Activated naive CD4-positive, alpha-beta T cell treated with Interleukin-2 at 50 U/mL for 16 hours (primary cell): ENCODE measurements around the gene PIGN.

ENCODE experiments used
- DNase-seq: peaks from one replicate; pipeline ENCODE4 v3.0.0-alpha.2; 2020

The PIGN gene

DNA sequence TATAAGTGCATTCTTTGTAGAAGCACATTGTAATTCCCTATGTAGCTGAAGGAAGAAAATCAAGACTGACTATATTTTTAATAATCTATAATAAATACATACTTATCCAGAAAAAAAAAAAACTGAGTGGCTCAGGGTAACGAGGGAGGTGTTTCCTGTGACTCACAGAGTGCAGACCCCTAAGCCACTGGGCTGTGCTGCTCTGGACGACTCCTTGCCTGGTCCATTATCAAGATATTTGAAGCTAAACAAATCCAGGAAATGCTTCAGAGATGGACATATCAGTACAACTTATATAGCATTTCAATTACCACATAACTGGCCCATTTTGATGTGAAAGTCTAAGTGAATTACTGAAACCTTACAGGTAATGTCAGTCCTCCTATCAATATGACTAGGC is 80.6 kb downstream of the PIGN start:
- DNase-seq: no peak

DNA sequence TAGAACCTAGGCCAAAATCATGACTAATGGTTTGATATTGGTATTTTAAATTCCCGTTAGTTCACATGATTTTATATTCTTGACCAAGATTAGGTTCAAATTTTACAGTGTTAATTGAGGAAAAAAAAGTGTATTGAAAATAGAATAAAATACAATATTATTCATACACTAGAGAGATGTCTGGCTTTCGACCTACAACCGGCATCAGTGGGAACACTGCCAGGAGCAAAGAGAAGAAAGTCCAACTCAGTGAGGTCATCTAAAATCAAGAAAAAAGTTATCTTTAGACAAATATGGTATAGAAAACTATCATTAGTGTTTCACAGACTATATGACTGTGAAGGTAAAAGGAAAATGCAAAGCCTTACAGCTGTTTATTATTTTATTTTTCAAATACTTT is 81.5 kb downstream of the PIGN start:
- no peak for DNase-seq

DNA sequence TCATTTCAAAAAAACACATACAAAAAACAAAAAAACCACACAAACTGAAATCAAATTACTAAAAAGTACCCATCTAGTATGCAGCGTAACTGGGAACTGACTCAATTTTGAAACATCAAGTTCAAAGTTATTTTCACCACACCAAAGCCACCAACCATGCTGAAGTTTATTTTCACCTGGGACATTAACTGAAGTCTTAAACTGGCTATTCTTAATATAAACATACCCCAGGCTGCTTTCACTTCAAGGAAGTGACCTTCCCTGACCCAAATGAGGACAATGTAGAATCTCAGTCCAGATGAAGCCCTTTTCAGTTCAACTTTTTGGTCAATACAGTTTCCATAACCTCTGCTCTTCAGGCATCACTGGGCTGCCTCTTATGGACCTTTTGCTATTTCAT is 84.6 kb downstream of the PIGN start:
- no peak for DNase-seq

DNA sequence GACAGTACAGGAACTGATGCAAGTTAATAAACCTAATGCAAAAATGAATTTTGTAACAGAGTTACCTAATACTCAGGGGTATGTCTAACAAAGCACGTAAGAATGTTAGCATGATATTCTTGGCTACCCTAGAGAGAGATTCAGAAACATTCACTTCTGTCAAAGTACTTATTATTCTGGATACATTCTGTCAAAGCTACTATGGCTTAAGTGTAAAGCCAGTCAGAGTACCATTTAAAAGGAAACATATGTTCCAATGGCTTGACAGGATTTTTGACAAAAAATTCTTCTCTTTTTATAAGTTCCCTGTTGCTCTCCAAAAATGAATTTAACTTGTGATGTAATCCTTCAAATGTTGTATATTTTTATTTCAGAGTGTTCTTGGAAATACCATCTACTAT is 85.5 kb downstream of the PIGN start:
- DNase-seq: no peak

DNA sequence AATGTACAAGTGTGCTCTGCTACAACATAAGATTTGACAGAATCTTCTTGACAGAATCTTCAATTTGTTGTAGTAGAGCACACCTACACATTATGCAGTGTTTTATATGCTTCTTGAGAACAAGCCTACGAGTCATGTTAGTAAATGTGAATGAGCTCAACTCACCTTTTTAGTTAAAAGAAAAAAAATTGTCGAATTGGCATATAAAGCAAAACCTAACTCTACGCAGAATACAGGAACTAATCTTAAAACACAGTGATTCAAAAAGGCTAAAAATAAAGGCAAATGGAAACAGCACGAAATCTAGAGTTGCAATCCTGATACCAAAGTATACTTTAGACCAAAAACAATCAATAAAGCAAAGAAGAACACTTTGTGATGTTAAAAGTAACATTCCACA is 87.9 kb downstream of the PIGN start:
- no peak for DNase-seq

DNA sequence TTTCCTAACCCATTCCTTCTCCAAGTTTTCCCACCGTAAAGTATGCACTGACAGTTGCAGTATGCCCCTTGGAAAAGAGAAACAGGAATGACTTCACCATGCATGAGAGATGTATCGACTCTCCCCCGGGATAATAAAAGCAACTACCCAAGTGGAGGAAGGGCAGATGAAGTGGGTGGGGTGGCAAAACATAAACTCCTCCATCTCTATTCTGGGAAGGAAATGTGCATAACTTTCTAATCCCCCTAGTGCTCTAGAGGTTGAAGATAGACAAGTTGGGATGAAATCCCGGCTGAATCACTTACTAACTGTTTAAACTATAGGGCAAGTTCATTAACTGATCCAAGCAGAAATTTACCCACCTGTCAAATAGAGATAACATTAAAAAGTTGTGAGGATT is 89.2 kb downstream of the PIGN start:
- no peak for DNase-seq

DNA sequence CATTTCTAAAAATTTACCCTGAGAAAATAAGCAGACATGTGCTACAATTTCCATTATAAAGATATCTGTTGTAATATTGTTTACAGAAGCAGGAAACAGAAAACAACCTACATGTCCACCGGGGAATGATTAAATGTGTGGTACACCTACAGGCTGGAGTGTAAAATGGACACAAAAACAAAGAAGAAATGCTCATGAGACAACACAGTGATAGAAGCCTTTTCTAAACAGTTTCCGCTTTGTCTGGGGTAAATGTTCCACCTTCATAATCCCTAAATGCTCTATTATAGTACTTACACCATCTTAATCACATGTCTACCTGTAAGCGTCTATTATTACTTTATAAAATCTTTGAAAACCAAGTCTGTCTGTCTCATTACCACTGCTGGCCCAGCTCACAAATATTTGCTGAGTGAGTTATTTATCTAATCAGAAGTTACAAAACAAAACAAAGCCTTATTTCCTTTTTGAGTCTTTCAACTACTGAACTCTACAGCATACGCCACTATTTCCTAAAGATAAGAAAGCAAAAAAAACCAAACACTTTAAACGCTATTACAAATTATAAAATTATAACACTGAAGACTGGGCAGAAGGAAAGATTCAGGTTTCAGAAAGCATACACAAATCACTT is 95.3 kb downstream of the PIGN start:
- no peak for DNase-seq

DNA sequence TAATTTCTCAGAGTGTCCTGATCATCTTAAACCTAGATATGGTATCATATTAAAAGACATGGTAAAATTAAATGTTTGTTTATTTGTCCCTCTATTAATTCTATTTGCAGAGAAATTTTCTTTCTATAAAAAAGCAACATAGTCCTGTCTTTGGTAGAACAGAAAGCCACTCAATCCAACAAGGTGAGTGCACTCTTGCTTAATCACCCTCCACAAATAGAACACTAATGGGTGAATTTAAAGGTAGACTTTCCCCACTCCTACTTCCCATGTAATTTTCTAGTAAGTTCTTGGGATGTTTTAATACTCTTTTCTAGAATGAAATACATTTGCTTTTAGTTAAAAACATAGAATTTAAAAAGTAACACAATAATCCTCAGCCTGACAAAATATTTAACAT is 97.7 kb downstream of the PIGN start:
- DNase-seq: no peak

DNA sequence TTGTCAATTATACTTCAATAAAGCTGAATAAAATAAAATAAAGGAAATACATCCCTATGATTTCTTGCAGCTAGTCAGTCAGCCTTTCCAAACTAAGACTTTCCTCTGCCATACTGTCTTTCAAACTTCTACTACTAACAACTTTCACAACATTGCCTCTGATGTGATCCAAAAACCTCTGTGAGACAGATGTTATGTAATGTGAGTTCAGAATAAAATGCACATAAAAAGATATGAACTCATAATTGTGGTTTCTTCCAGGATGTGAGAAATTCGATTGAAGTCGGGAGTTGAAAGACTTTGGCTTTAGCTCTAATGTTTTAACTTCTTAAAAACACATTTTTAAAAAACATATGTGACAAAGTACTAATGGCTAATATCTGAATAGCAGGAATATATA is 98.7 kb downstream of the PIGN start:
- DNase-seq: no peak

DNA sequence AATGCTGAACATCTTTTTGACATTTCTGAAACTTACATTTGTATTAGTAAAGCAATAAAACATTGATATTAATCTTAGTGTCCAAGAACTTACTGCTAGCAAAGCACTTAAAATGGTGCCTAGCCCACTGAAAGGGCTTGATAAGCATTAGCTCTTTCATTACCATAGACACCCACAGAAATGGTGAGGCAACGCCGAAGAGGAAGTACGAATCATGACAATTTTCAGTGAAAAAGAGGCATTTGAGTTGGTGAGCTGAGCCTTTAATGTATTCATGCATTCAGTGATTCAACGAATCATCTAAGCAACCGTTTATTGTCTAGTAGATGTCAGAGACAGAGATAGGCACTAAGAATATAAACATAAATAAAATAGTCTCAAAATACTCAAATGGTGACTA is 101.1 kb downstream of the PIGN start:
- no peak for DNase-seq

DNA sequence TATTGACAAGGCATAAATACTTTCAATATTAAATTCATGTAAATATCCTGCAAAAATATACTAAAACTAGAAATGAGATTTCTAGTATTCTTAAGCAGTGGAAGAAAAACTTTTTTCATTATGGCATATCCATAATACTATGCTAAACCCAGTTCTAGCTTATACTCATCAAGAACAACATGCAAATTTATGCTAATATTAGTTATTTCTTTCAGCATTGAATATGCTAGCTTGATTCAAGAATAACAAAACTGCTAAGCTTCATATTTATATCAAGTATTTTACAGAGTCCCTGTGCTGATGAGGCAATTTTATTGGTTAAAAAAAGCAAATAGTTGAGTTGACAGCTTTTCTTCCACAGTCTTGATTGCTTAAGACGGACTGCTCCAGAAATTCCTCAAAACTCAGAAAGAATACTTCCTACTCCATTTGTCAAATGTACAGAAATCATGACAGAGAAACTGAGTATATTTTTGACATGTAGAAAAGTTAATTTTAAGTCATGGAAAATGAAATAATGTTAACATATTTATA is 105.0 kb downstream of the PIGN start:
- no peak for DNase-seq

DNA sequence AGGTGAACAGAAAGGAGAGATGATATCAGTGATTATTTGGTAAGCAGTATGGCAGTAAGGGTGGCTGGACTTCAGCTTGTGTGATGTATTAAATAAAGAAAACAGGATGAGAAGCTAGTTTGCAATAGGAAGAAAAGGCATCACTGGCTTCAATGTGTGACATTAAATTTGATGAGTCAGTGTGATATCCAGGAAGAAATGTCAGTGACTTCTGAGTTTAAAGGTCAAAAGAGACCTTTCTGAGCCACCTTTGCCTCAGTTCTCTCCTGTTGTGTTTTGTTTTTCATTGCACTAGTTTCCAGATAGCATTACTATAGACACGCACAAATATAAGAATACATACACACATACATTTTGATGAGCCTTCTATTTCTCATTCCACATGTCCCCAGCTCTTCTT is 105.6 kb downstream of the PIGN start:
- no peak for DNase-seq

DNA sequence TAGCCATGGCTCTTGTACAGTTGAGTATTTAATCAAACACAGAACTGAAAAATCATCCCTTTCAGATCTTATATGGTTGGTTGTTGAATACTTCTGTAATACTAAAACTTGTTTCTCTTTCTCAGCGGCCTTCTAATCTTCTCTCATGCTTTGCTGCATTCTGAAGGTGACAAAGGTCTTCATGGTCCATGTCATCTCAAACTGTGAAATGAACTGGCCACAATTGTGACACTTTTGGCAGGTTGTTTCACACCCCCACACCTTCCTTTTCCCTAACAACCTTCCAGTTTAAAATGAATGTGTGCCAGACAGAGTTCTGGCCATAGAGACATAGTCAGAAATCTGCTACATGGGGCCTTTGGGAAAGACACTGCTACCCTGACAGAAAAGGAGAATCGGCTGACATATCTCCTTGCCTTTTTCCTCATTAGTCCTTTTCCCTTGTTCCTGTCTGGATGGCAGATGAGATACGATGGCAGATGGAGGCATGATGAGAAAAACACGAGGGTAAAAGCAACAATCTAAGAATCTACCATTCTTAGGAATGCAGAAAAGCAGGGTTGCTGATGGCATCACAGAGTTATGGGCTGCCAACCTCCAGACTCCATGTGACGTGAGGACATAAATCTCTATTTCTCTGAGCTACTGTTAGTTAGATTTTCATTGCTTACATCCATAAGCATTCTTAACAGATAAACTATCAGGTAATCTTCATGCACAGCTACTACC is 106.5 kb downstream of the PIGN start:
- no peak for DNase-seq

DNA sequence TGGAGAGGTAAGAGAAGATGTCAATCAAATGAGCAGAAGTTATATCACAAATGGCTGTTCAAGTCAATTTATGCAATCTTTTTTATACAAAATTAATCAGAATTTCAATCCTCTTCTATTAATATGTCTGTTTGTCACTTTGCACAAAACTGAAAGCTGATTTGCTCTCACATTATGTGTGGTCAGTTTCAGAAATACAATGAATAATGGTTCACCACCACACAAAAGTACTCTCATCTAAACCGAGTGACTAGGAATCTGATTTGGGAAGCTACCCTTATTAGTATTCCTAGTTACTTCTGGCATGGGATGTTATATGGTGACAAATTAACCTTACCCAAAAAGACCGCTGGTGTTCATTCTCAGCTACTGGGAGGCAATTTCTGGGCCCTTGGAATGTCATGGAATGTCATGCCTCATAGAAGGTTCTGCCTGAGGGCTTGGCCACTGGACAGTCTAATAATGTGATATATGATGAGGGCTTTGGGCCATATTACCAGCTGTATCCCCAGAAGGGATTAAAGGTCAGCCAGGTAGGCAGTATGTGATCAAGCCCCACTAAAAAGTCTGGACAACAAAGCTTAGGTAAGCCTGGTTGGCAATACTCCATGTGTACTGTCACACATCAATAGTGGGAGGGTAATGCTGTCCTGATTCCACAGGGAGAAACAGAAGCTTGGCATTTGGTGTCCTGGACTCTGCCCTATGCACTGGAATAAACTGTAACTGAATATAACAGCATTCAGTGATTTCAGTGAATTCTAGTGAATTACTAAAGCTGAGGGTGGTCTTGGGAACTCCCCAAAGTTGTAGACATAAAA is 113.2 kb downstream of the PIGN start:
- no peak for DNase-seq

DNA sequence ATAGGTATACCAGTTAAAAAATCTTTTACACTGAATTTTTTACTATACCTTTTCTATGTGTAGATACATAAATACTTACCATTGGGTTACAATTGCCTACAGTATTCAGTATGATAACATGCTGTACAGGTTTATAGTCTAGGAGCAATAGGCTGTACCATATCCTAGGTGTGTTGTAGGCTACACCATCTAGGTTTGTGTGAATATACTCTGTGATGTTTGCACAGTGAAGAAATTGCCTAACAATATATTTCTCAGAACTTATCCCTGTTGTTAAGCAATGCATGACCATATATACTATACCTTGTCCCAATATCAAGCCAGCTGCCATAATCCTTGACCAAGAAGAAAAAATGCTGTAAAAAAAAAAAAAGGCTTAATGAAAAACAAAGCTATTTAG is 114.5 kb downstream of the PIGN start:
- no peak for DNase-seq

DNA sequence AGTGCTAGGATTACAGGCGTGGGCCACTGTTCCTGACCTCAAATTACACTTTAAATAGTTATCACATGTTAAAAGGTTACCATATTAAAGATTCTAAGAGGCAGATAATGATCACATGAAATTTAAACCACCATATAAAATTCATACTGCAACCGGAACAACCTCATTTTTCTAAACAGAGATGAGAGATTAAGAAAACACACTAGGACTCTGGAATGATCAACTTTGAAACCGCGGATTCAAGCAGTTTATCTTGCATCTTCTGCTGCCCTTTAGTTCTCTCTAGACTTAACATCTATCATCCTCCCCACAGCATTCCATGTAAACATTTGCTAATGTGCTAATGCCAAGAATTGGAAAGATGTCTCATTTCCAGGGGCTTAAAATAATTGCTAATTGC is 115.8 kb downstream of the PIGN start:
- DNase-seq: no peak

DNA sequence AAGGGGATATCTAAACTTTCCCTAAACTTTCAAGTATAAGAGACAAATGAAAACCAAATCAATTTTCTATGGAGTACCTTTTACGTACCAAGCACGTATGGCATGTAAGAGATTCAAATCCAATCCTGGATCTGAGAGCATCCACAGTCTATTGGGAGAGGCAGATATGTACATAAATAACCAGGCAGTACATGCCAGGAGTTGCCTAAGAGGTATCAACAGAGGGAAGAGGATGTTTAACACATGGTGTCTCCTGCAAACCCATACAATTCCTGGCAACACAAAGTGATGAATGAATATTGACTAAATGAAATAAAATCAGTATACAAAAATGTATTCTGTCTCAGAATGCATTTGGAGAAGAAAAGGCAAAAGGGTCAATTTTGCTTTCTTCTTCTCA is 116.6 kb downstream of the PIGN start:
- DNase-seq: no peak

DNA sequence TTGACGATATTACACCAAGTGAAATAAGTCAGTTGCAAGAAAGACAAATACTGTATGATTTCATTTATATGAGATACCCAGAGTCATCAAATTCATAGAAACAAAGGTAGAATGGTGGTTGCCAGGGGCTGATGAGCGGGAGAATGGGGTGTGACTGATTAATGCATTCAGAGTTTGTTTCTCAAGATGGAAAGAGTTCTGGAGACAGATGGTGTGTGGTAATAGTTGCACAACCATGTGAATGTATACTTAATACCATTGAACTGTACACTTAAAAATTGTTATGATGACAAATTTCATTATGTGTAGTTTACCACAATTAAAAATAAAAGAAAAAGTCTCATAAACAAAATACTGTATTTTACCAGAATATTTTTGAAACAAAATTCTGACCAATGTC is 117.3 kb downstream of the PIGN start:
- no peak for DNase-seq

DNA sequence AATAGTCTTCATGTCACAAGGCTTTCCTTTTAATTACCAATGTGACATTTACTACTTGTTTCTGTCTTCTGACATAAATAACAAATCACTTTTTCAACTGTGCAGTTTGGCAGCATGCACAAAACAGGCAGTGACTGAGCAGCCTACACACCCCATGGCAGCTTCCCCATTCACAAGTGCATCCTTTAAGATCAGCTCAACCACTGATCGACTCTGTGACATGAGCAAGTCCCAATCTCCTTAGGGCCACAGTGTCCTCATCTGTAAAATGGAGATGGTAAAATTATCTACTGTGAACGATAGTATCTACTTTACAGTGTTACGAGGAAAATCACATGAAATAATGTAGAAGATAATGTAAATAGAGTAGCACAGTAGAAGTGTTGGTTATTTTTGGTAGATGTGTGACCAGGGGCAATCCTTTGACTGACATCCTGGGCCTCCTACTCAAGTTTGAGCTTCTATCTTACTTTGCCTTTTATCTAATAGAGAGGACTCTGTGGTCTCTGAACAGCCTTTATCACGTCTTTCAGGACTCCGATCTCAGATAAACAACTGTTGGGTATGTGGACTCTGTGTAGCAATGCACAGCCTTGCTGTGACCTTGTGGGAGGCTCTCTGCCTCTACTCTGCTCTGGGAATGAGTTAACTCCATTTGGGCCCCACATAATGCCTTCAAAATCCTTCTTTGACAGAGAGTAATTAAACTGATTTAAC is 120.6 kb downstream of the PIGN start:
- DNase-seq: no peak

DNA sequence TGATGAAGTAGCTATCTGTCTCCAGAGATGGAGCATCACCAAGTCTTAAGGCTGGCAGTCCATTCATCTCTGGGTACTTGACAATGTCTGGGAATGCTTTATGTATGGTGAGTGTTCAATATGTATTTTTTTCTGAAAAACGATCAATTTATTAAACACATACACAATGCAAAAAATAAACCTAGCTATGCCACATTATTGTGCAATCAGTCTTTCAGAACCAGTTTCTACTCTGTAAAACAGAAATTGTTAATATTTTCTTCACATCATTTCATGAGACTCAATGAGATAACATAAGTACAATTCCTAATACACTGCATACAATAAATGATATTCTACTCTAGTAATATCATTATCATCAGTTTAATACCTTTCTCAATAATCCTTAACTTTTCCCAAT is 122.5 kb downstream of the PIGN start:
- DNase-seq: no peak

DNA sequence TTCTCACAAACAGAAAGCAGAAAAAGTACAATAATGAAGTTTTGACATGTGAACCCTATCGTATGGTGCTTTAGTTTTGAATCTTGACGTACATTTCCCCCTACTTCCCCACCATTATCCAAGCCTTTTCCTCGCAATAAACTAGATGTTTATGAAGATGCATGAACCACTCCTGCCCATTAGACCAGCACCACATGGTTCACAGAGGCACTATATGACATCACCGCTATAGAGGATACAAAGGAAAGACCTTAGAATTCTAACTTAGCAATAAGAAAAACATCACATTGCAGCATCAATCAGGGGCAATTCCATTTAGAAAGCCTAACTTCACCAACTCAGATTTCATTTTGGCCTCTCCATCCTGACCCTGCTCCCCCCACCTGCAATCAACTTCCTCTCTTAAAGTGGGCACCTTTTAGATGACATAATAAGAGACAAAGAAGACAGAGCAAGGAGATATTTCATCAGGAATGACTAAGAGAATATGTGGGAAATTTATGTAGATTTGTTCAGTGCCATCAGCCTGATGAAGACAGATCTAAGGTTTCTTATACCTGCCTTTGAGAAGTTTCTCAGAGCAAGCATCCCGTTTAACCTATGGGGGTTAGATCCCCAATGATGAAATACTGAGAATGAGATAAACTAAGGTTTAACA is 124.9 kb downstream of the PIGN start:
- no peak for DNase-seq

DNA sequence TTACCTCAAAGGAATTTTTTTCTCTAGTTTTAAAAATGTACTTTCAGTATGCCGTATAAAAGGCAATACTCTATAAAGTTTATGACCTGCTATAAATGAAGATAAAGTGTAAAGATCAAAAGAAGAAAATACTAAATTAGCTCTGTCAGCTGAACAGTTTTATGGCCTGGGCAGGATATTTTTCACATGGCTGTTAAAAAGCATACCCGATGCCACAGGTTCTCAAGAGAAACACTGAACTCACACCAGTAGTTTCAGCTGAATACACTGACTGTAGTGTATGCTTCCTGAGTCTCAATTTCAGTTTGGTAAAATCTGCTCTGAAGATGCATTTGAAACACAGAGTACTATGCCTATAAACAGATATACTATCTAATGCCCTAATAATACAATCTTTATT is 126.0 kb downstream of the PIGN start:
- no peak for DNase-seq
